ENCODE results near the gene SPCS2.

DNA sequence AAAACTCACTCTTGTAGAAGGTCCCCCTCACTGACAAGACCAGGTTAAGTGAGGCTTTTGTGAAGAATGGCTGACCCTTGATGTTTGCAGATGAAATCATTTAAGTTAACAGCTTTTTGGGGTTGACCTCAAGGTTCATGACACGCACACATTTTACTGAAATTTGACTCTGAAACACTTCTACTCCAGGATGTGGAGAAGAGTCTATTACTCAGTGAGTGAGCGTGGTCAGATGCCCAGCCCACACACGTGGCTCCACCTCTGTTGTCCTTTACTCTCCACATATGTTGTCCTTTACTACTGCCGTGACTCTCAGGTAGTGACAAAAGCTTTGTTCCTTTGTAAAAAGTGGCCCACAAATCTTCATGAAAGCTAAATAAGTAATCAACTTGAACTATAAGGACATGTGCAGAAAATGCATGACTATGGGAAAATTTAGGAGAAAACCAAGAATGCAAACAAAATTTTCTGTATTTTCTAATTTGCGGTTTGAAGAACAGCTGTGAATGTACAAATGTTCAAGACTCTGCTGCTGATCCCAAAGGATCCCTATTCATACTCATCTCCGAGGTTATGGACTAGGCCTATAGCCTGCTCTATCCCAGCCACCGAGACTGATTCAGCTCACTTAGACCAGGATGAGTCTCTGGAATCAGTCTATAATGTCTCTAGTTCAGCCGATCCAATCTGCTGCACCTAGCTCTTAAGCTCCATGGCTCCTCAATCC lies 22.6 kb upstream of the SPCS2 start:
- TF ChIP-seq EZH2 (IDR thresholded peaks at IDR 0.05; ENCODE audit: insufficient read depth, poor library complexity, severe bottlenecking), result no peak
- no peak for TF ChIP-seq EZH2phosphoT487 (IDR thresholded peaks at IDR 0.05; ENCODE audit: insufficient read depth, low read depth)
